Tibial nerve (tissue), 4 donors: ENCODE results near the gene SH3RF3.

ENCODE experiments used
- CTCF ChIP-seq, 5 experiments: fragments of 200-600 bp in 3 of 5; fragments of 450-650 bp in 2 of 5; sonication (generic) in 3 of 5; IDR thresholded peaks; one replicate each; pipeline ENCODE4 v1.5.1; 2016 to 2019; ENCODE audit warnings: antibody characterized with exemption in 5 of 5, mild to moderate bottlenecking in 3 of 5, moderate library complexity in 2 of 5
- EP300 ChIP-seq, 2 donors: sonication (generic); formaldehyde crosslinking; IDR thresholded peaks; one replicate each; pipeline ENCODE4 v1.6.1; 2017; ENCODE audit warnings: antibody characterized with exemption in 2 of 2, mild to moderate bottlenecking in 1 of 2
- POLR2A ChIP-seq, 2 donors: fragments of 450-650 bp; IDR thresholded peaks; one replicate each; pipeline ENCODE4 v1.6.1; 2017; ENCODE audit warnings: antibody characterized with exemption in 2 of 2, mild to moderate bottlenecking in 2 of 2, moderate library complexity in 2 of 2

GRCh38 chr2:109511168-109511567 is 382.2 kb downstream of the SH3RF3 start:
- TF ChIP-seq CTCF (IDR thresholded peaks at IDR 0.05) (no peak), POLR2A (IDR thresholded peaks at IDR 0.05) (no peak), EP300 (IDR thresholded peaks at IDR 0.05) (no peak)
